Mammary epithelial cell (primary cell): Measurements from ENCODE around the gene TTC28.

Source experiments
- CTCF ChIP-seq, 2 donors: IDR thresholded peaks in 1 of 2; conservative IDR thresholded peaks in 1 of 2; 2 replicates each; pipeline ENCODE4 v1.5.1; 2011 to 2012; ENCODE audit warnings: inconsistent platforms in 2 of 2, low read length in 2 of 2, mild to moderate bottlenecking in 2 of 2, control low read depth in 1 of 2, low read depth in 1 of 2; ENCODE audit not compliant: insufficient read depth in 1 of 2; ENCODE audit errors: extremely low read depth in 1 of 2
- EZH2 ChIP-seq: IDR thresholded peaks from 2 replicates; pipeline ENCODE4 v1.6.1; 2012; ENCODE audit warnings: low read length, inconsistent platforms, borderline replicate concordance

GRCh38 chr22:28183078-28183860 lies 496.4 kb downstream of the TTC28 start:
- no peak for TF ChIP-seq EZH2
- no peak for TF ChIP-seq CTCF (conservative IDR thresholded peaks at IDR 0.05 in 1 of 2, IDR thresholded peaks at IDR 0.05 in 1 of 2; ENCODE audit: extremely low read depth in 1 of 2, insufficient read depth in 1 of 2, low read depth in 1 of 2, low read length in 2 of 2)
